ENCODE results near the gene TC2N.
"Not testable (repeated sequence)": the region's sequence is repeated elsewhere in the genome, so short reads cannot be mapped to it uniquely, and the experiment has no call there.

TC2N gene

GRCh38 chr14:91806716-91807115 is 60.6 kb downstream of the TC2N start:
- H3K4me3 ChIP-seq (ENCODE audit: low read depth, low read length) = no peak overlapping the region
- TF ChIP-seq CTCF (IDR thresholded peaks at IDR 0.05; ENCODE audit: low read depth, low read length) = no peak

GRCh38 chr14:91806094-91806493 is 61.2 kb downstream of the TC2N start:
- H3K4me3 ChIP-seq (ENCODE audit: low read depth, low read length) = not testable (repeated sequence)

- no peak for TF ChIP-seq CTCF (IDR thresholded peaks at IDR 0.05; ENCODE audit: low read depth, low read length)
- no peak overlapping the region for H3K4me3 ChIP-seq (ENCODE audit: low read depth, low read length)
These were observed 61.7 kb downstream of the TC2N start for GRCh38 chr14:91805659-91806058.

GRCh38 chr14:91801358-91801757 is 66.0 kb downstream of the TC2N start:
- no peak for TF ChIP-seq CTCF (IDR thresholded peaks at IDR 0.05; ENCODE audit: low read depth, low read length)
- no peak overlapping the region for H3K4me3 ChIP-seq (ENCODE audit: low read depth, low read length)

GRCh38 chr14:91796617-91797347 is 70.6 kb downstream of the TC2N start:
- no peak for TF ChIP-seq CTCF (IDR thresholded peaks at IDR 0.05; ENCODE audit: low read depth, low read length)
- no peak overlapping the region for H3K4me3 ChIP-seq (ENCODE audit: low read depth, low read length)

- TF ChIP-seq CTCF (IDR thresholded peaks at IDR 0.05; ENCODE audit: low read depth, low read length) = no peak
These were observed 73.6 kb downstream of the TC2N start for GRCh38 chr14:91793704-91794103.

GRCh38 chr14:91786188-91786587 is 81.1 kb downstream of the TC2N start:
- TF ChIP-seq CTCF (IDR thresholded peaks at IDR 0.05; ENCODE audit: low read depth, low read length) = no peak
- H3K4me3 ChIP-seq (ENCODE audit: low read depth, low read length) = no peak overlapping the region

More at GRCh38 chr14:91793704-91794103, 73.6 kb downstream of the TC2N start:
- H3K4me3 ChIP-seq (ENCODE audit: low read depth, low read length) = no peak overlapping the region

- H3K4me3 ChIP-seq (ENCODE audit: low read depth, low read length) = no peak overlapping the region
- TF ChIP-seq CTCF (IDR thresholded peaks at IDR 0.05; ENCODE audit: low read depth, low read length) = no peak
These were observed 86.9 kb downstream of the TC2N start for GRCh38 chr14:91780452-91780851.

All from WI38 (cell line).